OCI-M2 (cell line): ENCODE data around the gene ETFA.
"Not testable (repeated sequence)": the region's sequence is repeated elsewhere in the genome, so short reads cannot be mapped to it uniquely, and the experiment has no call there.

ENCODE experiments used
- DNase-seq: peaks from one replicate; lab custom pipeline; 2025; ENCODE audit not compliant: unreplicated experiment; lab: John Stamatoyannopoulos, UW

ETFA gene

GRCh38 chr15:76282465-76282864 lies 28.8 kb downstream of the ETFA start:
- no peak for DNase-seq

DNA sequence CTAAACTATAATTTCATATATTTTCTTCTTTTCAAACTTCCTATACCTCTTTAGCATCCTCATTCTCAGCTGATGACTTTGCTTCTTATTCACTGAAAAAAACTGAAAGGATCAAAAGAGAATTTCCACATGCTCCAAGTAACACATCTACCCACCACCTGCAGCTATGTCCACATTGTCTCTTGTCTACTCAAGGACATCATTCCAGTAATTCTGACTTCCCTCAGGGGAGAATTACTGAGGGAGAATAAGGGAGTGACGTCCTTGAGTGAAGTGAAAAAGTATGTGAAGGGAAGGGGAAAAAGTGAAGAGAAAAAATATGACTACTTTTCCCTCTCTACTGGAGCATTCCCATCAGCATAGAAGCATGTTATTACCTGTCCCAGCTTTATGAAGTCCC lies 32.6 kb downstream of the ETFA start:
- no peak for DNase-seq

DNA sequence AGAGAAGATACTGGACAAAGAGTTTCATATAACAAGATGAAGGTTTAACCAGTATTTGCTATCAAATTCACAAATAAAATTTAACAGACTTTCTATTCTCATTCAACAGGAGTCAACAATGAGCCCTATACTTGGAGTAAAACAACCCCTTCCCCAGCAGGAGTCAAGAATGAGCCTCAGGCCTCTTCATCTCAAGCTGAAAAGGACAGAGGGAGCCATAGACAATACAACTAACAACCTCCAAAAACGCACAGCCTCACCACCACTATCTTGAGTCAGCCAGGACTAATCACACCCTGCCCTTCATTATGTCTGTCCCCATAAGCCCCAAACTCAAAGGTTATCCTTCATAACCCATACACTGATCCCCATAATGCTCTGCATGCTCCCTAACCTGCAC lies 36.4 kb downstream of the ETFA start:
- no peak for DNase-seq

- no peak for DNase-seq
These were observed 37.0 kb downstream of the ETFA start for GRCh38 chr15:76274226-76274625.

- no peak for DNase-seq
These were observed 40.4 kb downstream of the ETFA start for GRCh38 chr15:76270876-76271275.

DNA sequence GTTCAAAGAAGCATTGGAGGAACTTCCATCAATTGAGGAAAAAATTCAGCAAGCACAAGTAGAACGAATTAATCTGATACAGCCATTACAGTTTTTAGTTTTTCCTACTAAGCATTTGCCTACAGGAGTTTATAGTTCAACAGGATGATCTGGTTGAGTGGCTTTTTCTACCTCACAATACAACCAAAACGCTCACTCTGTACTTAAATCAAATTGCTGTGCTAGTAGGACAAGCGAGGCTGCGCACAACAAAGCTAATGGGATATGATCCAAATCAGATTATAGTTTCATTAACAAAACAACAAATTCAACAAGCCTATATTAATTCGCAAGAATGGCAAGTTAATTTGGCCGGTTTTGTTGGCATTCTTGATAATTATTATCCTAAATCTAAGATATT lies 44.2 kb downstream of the ETFA start:
- no peak for DNase-seq

DNA sequence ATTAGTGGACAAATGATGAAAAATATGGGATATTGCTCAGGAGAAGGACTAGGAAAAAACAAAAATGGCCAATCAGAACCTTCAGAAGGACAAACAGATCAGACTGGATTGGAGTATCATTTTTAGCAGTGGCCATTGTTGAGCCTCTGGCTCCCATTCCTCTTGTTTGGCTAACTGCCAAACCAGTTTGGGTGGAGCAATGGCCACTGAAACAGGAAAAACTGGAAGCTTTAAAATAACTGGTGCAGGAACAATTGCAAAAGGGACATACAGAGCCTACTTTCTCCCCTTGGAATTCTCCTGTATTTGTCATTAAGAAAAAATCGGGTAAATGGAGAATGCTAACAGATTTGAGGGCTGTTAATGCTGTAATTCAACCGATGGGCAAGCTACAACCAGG lies 45.5 kb downstream of the ETFA start:
- not testable (repeated sequence) for DNase-seq

GRCh38 chr15:76260246-76260938 lies 50.9 kb downstream of the ETFA start:
- DNase-seq = no peak

DNA sequence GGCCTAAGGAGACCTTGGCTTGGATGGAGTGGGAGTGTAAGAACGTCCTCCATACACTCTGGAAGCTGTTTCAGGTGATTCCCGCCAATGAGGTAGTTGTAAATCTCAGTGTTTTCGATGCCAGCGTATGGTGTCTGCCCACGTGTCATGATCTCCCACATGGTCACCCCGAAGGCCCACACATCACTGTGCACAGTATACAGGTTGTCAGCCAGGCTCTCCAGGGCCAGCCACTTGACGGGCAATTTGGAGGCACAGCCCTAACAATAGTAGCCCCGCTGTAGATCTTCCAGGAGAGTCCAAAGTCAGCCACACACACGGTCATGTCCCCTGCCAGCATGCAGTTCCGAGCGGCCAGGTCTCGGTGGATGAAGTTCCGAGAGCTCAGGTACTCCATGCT lies 51.9 kb downstream of the ETFA start:
- DNase-seq = no peak

- no peak for DNase-seq
These were observed 52.8 kb downstream of the ETFA start for GRCh38 chr15:76258460-76258859.

DNA sequence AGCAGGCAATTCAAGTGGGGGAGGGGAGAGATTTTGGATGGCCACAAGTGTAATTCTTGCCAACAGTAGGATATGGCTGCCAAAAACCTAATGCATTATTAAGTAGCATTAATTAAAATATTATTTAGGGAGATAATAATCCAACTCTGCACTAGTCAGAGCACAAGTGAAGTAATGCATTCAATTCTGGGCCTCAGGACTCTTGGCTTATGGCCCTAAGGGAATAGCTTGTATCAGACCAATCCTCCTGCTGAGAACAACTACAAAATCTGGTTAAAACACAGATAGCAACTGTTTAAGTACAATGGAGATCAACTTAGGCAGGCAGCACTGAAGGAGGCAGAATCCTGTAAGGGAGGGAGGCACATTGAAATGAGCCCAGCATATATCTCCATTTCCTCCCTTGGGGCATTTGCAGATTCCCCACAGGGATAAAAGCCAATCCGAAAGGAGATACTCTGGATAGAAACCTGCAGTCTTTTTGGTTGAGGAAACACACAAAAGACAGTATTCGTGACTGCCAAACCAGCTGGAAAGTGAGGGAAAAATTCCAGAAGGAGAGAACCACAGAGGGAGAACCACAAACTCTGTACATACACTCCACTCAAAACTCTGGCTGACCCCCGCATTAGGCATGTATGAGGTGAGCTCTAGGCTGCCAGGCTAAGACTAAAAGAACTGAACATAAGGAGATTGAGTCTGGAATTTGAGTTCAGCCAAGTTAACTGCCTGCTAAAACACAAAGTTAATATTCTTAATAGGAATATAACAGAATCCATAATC lies 57.4 kb downstream of the ETFA start:
- DNase-seq = no peak

DNA sequence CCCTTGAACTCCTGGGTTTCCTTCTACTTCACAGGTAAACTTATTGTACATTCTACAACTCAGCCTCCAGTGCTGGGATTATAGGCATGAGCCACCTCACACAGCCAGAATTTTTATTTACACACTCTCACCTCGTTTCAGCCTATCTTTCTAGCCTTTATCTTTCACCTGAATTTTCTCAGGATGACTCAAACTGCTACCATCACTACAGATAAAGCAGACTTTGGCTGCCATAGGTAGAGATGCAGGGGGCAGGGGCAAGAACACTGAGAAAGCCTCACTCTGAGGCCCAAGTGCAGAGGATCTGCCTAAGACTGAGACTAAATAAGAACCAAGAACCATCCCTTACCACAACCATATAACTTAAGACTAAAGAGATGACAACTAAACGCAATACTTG lies 59.0 kb downstream of the ETFA start:
- DNase-seq = no peak

GRCh38 chr15:76251717-76252116 lies 59.6 kb downstream of the ETFA start:
- DNase-seq = no peak

- DNase-seq = no peak
These were observed 66.1 kb downstream of the ETFA start for GRCh38 chr15:76245072-76245610.

DNA sequence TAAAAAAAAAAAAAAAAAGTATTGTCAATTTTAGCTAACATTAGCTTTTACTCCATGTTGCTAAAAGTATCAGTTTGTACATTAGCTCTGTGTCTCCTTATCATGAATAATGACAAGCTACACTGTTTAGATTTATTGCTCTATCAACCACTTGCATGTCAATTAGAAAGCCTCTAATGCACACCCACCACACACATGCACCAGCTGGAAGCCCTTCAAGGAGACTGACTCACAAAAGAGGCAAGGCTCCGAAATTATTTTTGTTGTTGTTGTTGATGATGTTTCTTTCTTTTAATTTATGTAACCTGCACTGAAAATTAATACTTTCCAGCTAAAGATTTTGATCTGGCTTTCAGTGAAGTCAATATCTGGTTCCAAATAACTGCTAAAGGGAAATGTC lies 71.5 kb downstream of the ETFA start:
- DNase-seq = no peak

DNA sequence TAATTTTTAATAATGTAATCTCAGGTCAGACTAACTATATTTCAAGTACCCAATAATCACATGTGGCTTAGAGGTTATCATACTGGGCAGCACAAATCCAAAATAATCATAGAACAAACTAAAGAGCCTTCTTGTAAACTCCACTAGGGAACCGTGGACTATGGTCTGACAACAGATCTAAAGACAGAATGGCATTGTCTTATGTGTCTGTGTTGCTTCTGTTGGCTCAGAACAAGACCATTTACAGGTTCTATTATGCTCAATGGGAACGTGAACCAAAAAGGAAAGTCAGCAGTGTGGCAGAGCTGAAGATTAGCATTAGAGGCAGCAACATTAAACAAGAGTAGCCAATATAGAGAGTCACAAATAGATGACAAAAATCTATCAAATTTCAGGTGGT lies 74.9 kb downstream of the ETFA start:
- no peak for DNase-seq

DNA sequence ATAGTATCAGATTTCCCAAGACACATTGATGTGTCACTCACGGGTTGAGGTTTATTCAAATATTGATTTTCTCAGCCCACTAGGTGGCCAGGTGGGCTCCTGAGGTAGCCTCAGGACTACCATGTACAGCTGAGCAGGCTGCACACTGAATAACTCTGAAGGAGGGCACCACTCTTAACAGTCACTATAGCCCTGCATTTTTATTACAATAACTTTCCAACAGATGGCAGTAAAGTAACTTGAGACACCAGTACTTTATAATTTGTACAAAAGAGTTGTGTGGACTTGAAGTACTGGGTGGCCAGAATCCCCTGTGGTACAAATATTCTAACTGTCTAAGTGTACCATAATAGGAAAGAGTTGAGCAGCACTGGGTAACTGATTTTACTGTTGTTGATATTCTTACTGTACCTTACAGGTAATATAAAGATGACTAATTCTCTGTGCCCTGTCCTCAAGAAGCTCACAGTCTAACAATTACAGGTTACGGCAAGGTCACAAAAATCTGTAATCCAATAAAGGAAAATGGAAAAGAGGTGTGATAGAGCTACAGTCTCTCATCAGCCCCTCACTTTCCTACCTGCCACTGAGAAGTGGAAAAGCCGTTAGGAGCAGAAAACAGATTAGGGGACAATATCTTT lies 76.0 kb downstream of the ETFA start:
- no peak for DNase-seq

GRCh38 chr15:76234337-76234889 lies 76.9 kb downstream of the ETFA start:
- DNase-seq = no peak

- DNase-seq = no peak
These were observed 77.3 kb downstream of the ETFA start for GRCh38 chr15:76233921-76234320.

DNA sequence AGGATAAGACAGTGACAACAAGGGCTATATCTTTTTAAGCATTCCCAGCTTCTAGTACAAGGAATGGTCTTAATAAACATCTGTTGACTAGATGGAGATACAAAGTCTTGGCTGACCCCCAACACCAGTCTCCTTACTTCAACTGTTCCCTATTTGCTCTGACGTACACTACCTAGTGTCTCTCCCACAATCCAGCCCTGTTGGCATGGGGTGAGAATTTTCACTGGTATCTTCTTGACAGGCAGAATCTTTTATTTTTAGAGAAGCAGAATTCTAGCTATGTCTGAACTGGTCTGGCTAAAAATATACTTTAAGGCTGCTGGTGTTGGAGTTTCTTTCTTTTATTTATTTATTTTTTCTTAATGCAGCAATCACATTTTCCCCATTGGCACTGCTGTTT lies 82.0 kb downstream of the ETFA start:
- no peak for DNase-seq

- DNase-seq = no peak
These were observed 87.7 kb downstream of the ETFA start for GRCh38 chr15:76223521-76223920.

DNA sequence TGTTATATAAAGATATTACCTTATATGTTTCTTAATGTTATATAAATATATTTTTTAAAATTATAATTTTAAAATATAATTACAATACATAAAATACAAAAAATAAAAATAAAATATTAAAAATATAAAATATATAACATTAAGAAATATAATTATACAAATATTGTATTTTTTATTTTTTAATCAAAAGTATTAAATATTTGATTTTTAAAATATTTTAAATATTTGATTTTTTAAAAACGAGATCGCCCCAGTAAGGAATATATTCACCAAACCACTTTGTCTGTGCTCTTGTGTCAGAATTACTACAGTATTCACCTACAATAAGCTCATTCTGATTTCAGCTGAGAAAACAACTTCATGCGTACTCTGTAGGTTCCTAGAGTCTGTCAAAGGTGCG lies 89.1 kb downstream of the ETFA start:
- no peak for DNase-seq
